Measurements from ENCODE around the gene DYDC2.
"Not testable (repeated sequence)": the region's sequence is repeated elsewhere in the genome, so short reads cannot be mapped to it uniquely, and the experiment has no call there.

Gene DYDC2

GRCh38 chr10:80411681-80412220, 55.2 kb downstream of the DYDC2 start:
- no peak for DNase-seq (ENCODE audit: insufficient read length, low spot score)
- no peak for FAIRE-seq

GRCh38 chr10:80412486-80412885, 55.9 kb downstream of the DYDC2 start:
- DNase-seq (ENCODE audit: insufficient read length, low spot score): no peak
- FAIRE-seq: no peak

- FAIRE-seq: no peak
- peak; percentile 34 for DNase-seq (ENCODE audit: insufficient read length, low spot score)
These were observed 56.9 kb downstream of the DYDC2 start for GRCh38 chr10:80413271-80413996.

- FAIRE-seq (no peak), DNase-seq (ENCODE audit: insufficient read length, low spot score) (no peak)
These were observed 57.7 kb downstream of the DYDC2 start for GRCh38 chr10:80414142-80414895.

GRCh38 chr10:80415734-80416478, 59.3 kb downstream of the DYDC2 start:
- DNase-seq (ENCODE audit: insufficient read length, low spot score) (no peak), FAIRE-seq (no peak)

- DNase-seq (ENCODE audit: insufficient read length, low spot score) (no peak), FAIRE-seq (no peak)
These were observed 60.0 kb downstream of the DYDC2 start for GRCh38 chr10:80416479-80417098.

- FAIRE-seq; DNase-seq (ENCODE audit: insufficient read length, low spot score): not testable (repeated sequence)
These were observed 60.7 kb downstream of the DYDC2 start for GRCh38 chr10:80417256-80417655.

All from HTR-8/SVneo (cell line).